Activated CD4-positive, alpha-beta T cell treated with anti-CD3 and anti-CD28 coated beads for 4 hours (primary cell): ENCODE data around the gene BMP4.
"Not testable (repeated sequence)": the region's sequence is repeated elsewhere in the genome, so short reads cannot be mapped to it uniquely, and the experiment has no call there.

Experiments used
- DNase-seq, 2 donors: peaks; one replicate each; pipeline ENCODE4 v3.0.0-alpha.2; 2020

Gene BMP4

DNA sequence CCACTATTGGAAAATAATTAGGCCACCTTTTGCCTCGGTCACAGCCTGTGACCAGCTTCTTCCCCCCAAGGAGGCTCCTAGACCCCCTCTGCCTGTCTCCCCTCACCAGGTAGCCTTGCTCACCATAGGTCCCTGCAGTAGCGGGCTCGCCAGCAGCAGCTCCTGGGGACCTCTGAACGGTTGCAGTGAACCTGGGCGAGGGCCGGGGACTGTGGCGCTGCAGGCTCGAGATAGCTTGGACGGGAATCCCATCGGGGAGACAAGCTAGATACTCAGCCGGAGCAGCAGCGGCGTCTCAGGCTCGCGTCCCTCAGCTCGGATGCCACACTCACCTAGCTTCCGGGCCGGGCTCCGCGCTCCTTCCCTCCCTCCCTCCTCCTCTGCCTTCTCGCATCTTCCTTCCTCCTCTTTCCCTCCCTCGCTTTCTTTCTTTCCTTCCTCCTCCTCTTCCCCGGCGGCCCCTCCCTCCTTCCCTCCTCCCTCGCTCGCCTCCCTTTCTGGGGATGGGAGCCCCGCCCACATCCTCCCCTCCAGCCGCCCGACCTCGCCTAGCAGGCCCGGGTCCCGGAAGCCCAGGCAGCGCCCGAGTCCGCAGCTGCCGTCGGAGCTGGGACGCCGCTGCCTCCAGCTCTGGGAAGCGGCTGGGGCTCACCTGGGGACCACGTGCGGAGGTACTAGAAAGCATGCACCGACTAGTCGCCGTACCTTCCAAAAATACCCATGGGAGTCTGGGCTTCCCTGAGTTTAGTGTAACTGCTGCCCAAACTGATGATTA is at the start of gene BMP4:
Gene BMP4, minus strand, starts transcription at position 399 of the 775 bp plus-strand sequence. CDS start 4,603 bp downstream, outside the sequence.
- peak in 1 of 2 donors; percentile 7 for DNase-seq

DNA sequence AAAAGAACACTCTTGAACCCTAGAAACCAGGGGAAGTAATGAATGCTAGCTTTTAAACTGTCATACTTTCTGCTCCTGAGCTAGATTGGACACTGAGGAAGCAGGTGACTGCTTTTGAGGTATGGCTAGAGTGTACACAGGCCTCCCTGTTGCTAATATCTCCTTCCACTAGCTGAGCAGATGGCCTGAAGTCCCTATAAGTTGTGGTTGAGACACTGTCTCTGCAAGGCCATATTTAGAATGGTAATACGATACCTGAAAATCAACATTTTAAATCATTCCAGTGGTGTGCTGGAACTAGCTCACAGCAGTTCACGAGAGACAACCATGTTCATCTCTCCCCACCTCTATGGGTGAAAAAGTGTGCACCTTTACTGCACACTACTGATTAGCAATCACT is 46.4 kb upstream of the BMP4 start:
- DNase-seq: no peak

DNA sequence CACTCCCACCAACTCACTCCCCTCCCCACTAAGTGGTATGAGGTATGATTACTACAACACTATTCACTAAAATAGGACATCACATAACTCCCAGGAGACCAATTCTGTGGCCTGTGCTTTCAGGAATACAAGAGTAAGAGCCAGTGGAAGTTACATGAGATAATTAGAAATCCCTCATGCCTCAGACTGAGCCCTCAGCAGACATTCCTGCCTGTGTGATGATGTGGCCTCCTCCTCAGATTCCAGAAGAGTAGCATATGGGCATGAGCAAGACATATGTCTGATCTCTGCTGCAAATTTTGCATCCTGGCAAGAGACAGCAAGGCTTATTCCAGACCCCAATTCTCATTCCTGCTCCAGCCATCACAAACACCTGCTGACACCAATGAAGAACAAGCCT is 46.0 kb upstream of the BMP4 start:
- no peak for DNase-seq

DNA sequence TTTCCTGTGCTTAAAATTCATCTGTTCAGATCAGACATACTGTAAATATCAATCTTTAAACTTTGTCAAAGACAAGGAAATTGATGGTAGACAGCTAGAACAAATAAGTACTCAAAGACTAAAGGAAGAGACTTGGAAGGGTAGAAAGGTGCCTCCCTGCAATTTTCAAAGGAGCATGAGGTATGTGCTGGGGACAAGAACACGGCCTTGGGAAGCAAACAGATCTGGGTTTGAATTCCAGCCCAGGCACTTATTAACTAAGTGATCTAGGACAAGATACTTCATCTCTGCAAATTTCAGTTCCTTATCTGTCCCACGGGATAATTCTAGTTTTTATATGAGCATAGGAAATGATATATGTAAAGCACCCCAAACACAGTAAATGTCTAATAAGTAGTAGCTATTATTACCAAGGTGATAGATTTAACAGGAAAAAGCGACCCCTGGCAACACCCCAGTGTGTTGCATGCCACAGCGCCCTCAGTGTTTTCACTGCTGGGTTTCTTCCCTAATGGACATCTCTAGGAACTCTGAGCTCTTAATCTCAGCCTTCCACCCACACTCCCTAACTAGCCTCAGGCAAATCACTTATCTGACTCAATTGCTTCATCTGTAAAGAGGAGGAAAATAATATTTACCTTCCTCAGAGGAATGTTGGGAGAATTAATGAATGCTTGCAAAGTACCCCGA is 44.7 kb upstream of the BMP4 start:
- no peak for DNase-seq

DNA sequence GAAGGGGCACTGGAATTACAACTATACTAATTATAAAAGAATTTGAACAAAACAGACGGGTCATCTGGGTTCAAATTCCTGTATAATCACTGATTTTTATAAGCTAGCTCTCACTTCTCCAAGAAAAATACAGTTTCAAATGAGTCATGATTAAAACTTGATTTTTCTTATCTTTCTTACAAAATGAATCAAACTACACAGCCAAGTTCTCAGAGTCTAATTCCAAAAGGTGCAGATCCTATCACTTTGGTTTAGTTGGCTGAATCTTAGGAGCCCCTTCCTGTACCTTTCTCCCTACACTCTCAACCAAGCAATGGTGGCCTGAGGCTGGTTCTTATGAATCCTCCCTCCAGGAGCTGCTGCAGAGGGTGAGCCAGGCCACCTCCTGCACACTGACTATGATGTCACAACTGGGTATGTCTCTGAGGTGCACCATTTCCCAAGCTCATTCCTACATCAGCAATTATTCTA is 43.8 kb upstream of the BMP4 start:
- DNase-seq: no peak

DNA sequence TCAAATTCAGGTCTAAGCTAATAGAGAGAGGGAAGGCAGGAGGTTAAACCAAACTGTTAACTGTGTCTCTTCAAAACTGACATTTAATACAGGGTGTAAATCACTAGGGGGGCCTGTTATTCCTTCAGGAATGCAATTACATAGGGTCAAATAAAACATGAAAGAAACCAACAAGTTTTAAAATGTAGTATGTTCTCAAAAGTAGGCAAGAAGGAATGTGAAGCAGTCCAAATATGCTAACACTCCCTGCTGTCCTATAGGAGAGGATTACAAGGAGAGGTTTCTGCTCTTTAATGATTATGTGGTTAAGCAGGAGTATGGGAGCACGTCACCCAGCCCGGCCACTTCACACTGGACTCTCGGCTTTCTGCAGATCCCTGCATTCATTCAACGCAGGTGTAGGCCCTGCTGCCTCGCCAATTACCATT is 42.5 kb upstream of the BMP4 start:
- no peak for DNase-seq

DNA sequence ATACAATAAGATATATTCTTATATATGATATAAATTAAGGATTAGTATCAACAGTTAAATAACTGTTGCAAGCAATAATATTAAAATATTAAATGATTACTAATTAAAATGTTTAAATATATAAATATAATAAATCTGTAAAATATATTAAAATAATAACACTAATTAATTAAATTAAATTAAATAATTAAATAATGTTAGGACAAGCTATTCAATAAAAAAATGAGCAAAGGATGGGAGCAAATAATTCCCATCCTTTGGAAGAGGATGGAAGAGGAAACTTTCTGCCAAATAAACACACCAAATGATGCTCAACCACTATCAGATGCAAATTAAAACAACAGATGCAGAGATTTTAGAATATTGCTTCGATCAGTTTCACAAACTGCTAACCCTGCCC is 39.4 kb upstream of the BMP4 start:
- no peak for DNase-seq

DNA sequence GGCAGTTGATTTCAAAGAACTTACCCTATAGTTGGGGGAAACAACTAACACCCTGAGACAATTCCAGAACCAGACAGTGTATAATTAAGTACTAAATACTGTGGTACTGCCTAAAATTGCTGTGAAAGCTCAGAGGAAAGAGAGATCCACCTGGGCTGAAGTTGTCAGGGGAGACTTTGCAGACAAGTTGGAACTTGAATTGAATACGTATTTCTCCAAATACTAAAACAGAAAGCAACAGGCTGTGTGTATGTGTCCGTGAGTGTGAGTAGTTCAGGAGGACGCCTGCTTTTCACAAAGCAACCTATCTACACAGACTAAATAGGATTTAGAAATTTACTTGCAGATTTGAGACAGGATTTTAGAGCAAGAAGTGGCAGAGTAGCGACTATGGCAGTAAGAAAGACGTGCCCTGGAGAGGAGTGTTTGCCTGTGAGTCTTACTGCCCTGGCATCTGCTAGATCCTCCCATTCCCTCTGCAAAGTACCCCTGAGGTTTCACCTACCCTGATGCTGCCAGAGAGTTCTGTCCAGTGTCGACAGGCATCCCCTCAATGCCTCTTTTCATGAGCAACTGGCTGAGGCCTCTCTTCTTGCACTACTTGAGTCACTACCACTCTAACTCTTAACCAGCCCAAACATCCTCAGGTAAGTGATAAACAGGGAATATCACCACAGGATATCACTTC is 37.4 kb upstream of the BMP4 start:
- DNase-seq: no peak

DNA sequence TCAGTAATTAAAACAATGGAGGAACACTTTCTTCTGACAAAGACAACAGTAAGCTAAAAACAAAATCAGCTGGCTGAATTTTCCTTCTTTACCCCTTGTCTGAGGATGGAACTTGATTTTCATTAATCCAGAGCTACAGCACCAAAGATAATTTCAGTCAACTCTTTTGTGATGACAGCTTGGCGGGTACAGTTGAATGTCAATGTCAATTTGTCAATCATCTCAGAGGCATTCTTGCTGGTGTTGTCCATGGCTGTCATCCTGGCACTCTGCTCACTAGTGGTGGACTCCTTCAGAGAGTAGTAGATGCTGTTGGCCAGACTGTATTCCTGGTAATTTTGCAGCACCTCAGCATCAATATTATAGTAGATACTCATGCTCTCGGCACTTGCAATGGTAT is 34.4 kb upstream of the BMP4 start:
- DNase-seq: no peak

DNA sequence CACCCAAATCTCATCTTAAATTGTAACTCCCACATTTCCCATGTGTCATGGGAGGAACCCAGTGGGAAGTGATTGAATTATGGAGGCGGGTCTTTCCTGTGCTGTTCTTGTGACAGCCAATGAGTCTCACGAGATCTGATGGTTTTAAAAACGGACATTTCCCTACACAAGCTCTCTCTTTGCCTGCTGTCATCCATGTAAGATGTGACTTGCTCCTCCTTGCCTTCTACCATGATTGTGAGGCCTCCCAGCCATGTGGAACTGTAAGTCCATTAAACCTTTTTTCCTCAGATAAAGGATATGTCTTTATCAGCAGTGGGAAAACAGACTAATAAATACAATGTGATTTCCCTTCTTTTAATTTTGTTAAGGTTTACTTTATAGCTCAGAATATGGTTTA is 30.1 kb upstream of the BMP4 start:
- not testable (repeated sequence) for DNase-seq

DNA sequence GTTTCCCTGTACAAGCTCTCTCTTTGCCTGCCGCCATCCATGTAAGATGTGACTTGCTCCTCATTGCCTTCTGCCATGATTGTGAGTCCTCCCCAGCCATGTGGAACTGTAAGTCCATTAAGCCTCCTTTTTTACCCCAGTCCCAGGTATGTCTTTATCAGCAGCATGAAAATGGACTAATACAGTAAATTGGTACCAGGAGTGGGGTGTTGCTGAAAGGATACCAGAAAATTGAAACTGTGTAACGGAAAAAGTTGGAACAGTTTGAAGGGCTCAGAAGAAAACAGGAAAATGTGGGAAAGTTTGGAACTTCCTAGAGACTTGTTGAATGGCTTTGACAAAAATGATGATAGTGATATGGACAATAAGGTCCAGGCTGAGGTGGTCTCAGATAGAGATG is 28.3 kb upstream of the BMP4 start:
- not testable (repeated sequence) for DNase-seq

DNA sequence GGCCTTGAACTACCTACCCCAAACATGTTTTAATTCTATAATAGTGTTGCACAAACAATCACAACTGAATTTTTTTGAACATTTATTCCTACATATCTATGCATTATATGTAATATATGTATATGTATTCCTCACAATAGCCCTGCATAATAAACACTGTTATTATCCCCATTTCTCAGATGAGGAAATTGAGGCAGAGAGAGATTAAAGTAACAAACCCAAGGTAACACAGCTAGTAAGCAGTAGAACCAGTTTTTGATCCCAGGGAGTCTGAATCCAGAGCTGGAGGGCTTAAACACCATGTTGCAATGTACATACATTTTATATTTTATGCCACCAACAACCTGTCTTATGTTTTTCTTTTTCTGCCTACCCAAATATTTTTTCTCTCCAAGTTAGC is 26.5 kb upstream of the BMP4 start:
- DNase-seq: no peak

DNA sequence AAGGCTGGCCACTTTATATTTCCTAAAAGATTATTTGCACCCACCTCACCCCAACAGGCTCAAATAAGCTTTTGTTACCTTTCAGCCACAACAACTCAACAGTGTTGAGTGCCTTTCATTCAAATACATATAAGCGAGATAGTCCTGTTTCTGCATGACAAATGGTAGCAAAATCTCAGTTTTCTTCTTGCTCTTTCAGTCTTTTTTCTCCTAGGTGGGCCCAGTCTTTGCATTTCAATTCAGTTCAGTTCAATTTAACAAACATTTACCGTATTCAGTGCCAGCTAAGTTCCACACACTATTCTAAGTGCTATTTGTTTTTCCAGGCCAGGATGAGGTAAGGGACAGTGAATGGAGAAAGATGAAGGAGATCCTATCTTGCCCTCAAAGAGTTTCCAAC is 25.9 kb upstream of the BMP4 start:
- DNase-seq: no peak

DNA sequence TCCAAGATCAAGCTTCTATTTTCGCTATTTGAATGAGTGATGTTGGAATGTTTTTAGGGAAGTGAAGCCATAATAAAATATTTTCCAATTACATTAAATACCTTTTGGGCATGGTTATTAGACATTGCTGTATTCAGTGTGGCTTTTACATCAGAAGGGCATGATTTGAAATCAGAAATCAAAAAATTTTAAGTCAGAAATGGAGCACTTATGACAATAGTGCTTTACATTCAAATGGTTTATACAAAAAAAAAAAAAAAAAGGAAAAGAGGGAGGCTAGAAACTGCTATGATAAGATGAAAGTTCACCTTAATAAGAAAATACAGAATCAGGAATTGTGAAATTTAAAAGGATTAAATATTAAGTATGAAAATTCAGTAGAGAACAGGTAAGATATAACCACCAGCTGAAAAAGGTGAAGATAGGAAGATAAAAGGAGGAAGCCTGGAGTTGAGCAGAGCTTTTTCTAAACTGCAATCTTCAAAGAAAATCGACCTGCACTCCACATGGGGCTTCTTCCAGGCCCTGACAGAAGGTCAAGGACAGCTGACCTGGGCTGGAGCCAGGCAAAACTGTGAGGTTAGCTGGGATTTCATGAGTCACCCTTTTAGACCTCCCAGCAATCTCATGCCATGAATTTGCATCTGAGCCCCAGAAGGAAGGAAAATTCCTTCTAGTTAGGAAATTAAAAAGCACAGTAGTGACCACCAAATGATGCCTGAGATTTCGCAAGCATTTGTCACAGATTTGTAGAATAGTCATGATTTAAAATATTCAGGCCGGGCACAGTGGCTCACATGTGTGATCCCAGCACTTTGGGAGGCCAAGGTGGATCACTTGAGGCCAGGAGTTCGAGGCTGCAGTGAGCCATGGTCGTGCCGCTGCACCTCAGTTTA is 23.4 kb upstream of the BMP4 start:
- no peak for DNase-seq

DNA sequence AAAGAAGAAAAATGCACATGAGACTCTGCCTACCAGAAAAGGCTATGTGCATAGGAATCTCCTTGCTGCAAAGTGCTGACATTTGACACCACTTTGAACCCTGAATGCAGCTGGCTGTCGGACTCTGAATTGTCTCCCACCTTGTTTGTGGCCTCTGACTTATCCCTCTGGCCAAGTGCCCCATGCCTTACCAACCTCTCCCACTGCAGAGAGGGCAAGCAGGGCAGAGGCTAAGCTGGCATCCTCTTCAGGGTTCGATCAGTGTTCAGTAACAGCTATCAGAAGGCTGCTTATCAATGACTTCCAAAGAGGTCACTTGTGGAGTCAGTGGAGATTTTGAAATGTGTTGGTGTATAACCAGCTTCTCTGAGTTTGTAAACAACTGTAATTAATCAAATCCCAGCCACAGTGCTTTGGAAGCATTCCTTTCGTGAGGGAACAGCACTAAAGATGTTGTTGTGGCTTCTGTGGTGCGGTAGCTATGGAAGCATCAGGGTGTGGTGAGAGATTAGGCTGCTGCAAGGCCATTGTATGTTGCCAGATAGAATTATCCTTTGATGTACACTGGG is 22.6 kb upstream of the BMP4 start:
- DNase-seq: no peak

DNA sequence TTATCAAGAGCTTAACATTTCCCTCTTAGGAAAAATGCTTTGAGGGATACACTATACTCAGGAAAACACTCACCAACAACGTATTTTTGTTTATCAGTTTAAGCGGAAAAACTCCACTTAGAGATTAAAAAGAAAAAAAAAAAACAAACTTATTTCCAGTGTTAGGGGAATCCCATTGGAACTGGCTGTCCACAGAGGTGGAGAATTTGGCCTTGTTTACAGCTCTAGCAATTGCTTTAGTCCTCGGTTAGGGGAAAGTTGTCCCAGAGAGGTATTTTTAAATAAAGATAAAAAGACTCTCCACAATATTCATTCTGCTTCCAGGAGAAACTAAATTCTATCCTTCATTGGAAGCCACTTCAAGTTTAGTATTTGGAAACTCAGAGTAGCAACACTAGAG is 21.6 kb upstream of the BMP4 start:
- no peak for DNase-seq

DNA sequence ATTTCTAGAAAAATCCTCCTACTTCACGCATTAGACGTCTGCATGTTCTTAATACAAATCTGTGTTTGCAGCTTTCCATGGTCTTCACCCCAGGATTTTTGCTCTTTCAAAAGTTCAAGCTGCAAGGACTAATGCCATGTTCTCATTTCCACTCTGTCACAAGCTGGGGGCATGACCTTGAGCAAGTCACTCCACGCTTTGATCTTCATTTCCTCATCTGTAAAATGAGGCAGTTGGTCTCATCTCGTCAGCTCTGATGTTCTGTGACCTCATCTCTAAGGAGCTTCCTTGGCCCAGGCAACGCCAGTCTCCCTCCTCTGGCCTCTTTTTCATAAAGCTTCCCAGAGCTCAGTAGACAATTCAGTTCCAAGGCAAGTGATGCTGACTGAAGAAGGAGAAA is 18.8 kb upstream of the BMP4 start:
- no peak for DNase-seq

DNA sequence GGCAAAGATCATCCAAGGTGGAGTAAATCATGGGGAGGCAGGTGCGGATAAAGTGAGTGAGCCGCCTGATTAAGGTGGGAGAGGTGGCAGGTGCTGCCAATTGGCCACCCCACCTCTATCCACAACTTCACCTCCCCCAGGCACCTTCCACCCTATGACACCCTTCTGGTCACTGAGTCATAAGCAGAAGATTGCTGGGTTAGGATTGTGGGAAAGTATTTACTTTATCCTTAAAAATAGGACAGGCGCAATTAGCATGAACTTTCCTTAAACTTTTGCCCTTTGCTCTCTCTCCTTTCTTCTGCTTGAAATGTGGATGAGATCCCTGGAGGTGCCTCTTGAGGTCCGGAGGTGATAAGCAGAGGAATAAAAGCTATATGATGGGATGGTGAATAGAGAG is 14.9 kb upstream of the BMP4 start:
- no peak for DNase-seq

DNA sequence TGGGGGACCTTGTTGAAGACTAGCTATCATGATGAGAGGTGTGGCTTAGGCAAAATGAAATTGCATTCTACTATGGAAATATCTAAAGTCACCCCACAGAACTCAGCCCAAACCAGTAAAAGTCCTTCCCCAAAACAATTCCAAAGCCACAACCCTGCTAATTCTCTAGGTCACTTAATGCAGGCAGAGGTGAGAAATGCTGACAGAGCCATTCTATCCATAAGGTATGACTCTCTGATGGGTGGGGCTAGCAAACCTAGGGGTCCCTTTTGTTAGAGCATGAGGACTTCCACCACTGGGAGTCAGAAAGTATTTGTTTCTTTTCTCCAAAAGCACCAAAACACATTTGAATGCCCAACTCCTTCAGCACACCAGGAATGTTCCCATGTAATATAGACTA is 12.7 kb upstream of the BMP4 start:
- no peak for DNase-seq

DNA sequence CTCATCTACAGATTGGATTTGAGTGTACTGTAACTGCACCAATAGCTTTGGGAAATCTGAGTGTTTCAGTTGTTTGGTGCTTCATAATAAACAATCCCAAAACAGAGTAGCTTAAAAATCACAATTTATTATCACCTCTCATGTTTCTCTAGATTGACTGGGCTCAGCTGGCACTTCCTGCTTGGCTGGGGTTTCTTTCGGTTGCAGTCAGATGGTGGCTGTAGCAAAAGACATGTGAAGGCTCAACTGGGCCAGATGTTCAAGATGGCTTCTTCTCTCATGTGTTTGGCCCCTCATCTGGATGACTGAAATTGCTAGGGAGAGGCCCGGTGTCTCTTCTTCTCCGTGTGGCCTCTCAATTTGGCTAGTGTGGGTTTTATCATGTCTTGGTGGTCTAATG is 12.1 kb upstream of the BMP4 start:
- no peak for DNase-seq

DNA sequence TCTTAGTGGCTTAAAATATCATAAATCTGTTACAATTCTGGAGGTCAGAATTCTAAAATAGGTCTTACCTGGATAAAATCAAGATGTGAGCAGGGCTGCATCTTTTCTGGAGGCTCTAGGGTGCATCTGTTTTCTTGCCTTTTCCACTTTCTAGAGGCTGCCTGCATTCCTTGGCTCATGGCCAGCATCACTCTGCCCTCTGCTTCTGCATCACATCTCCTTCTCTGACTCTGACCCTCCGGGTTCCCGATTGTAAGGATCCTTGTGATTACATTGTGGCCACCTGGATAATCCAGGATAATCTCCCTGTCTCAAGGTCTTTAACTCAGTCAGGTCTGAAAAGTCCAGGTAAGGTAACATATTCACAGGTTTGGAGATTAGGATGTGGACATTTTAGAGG is 11.0 kb upstream of the BMP4 start:
- no peak for DNase-seq

DNA sequence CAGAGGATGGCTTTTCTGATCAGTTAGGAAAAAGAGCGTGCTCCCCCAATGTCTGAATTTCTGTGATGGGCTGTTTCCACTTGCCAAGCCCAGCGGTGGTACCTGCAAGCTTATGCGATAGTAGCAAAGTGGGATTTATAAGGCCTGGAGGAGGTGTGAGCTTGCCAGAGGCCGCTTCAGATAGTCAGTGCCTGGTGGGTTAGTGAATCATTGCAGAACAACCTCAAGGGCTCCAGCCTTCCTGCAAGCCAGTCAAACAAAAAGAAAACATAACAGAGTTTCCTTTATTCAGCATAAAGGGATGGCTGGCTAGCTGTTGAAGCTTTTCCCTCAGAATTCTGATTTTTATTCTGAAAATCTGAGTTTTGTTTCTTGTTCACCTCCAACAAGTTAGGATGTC is 7.6 kb upstream of the BMP4 start:
- DNase-seq: no peak
